ENCODE data around the gene CDCA4. TPM values are rescaled to one million over a fixed set of nuclear protein-coding genes. Genes with fewer than 3 reads are reported as not detected.

CDCA4 gene
- total and polyA plus RNA-seq, 2 experiments from 2014 or later: 24.0 to 27.5 TPM

- Histone ChIP-seq H3K9me2 (ENCODE audit: insufficient read depth) (no peaks in the 10 kb centered on the region), H3K9me3 (ENCODE audit: low read depth) (no peaks in the 10 kb centered on the region), H3K9ac (no peak overlapping the region), H2AFZ (no peak overlapping the region), H3K36me3 (ENCODE audit: low read depth) (peaks cover 6% of the 10 kb centered on the region; the same call in 1 of the 2 replicates), H3K27ac (no peak overlapping the region), H3F3A (ENCODE audit: insufficient read depth) (no peaks in the 10 kb centered on the region; the same call in 1 of the 2 replicates), H3K79me2 (ENCODE audit: insufficient read depth) (peaks cover 72% of the 10 kb centered on the region), H3K4me1 (ENCODE audit: insufficient read depth) (no peaks in the 10 kb centered on the region), H4K20me1 (ENCODE audit: insufficient read depth) (no peaks in the 10 kb centered on the region), H3K4me2 (ENCODE audit: unreplicated experiment) (no peak overlapping the region), H3K27me3 (replicated peaks; ENCODE audit: insufficient read depth) (no peaks in the 10 kb centered on the region), H3K4me3 (no peak overlapping the region)
- DNase-seq: no peak
- in situ Hi-C loops (cut with MboI): no loop called here
- 76 to 78% methylated on average over 4 of the region's 4 CpGs for WGBS, 2 experiments (ENCODE audit: low coverage in 1 of 2, low lambda C conversion rate in 2 of 2, missing lambda C conversion rate in 2 of 2)
- TF ChIP-seq EZH2 (IDR thresholded peaks at IDR 0.05; ENCODE audit: insufficient read depth, poor library complexity, severe bottlenecking): no peak
- TF ChIP-seq EZH2phosphoT487 (IDR thresholded peaks at IDR 0.05; ENCODE audit: insufficient read depth, low read depth): no peak
Measured at GRCh38 chr14:105010106-105010505, 10.8 kb downstream of the CDCA4 start.

- 93% methylated on average over 18 to 19 of the region's 19 CpGs for WGBS, 2 experiments (ENCODE audit: low coverage in 1 of 2, low lambda C conversion rate in 2 of 2, missing lambda C conversion rate in 2 of 2)
Measured at GRCh38 chr14:105007593-105008264, 13.2 kb downstream of the CDCA4 start.

GRCh38 chr14:105006831-105007592 lies 13.9 kb downstream of the CDCA4 start:
- H3K9ac ChIP-seq: no peak overlapping the region
- no peak overlapping the region for H3K27ac ChIP-seq
- peaks cover 41% of the 10 kb centered on the region for H3K79me2 ChIP-seq (ENCODE audit: insufficient read depth)
- in situ Hi-C loops (cut with MboI): no loop called here
- no peaks in the 10 kb centered on the region for H3K9me3 ChIP-seq (ENCODE audit: low read depth)
- H2AFZ ChIP-seq: no peak overlapping the region
- no peaks in the 10 kb centered on the region for H3K9me2 ChIP-seq (ENCODE audit: insufficient read depth)
- H3F3A ChIP-seq (ENCODE audit: insufficient read depth): no peaks in the 10 kb centered on the region; the same call in 1 of the 2 replicates
- no peaks in the 10 kb centered on the region for H3K27me3 ChIP-seq (replicated peaks; ENCODE audit: insufficient read depth)
- H3K4me3 ChIP-seq: no peak overlapping the region
- H3K4me2 ChIP-seq (ENCODE audit: unreplicated experiment): no peak overlapping the region
- no peak for DNase-seq
- 90 to 92% methylated on average over 21 of the region's 21 CpGs for WGBS, 2 experiments (ENCODE audit: low coverage in 1 of 2, low lambda C conversion rate in 2 of 2, missing lambda C conversion rate in 2 of 2)
- H4K20me1 ChIP-seq (ENCODE audit: insufficient read depth): no peaks in the 10 kb centered on the region
- peaks cover 6% of the 10 kb centered on the region; the same call in 1 of the 2 replicates for H3K36me3 ChIP-seq (ENCODE audit: low read depth)
- no peak for TF ChIP-seq EZH2 (IDR thresholded peaks at IDR 0.05; ENCODE audit: insufficient read depth, poor library complexity, severe bottlenecking)
- no peak for TF ChIP-seq EZH2phosphoT487 (IDR thresholded peaks at IDR 0.05; ENCODE audit: insufficient read depth, low read depth)
- no peaks in the 10 kb centered on the region for H3K4me1 ChIP-seq (ENCODE audit: insufficient read depth)

More at GRCh38 chr14:105007593-105008264, 13.2 kb downstream of the CDCA4 start:
- DNase-seq: no peak
- Histone ChIP-seq H3K36me3 (ENCODE audit: low read depth) (peaks cover 6% of the 10 kb centered on the region; the same call in 1 of the 2 replicates), H3K9me3 (ENCODE audit: low read depth) (no peaks in the 10 kb centered on the region), H3K79me2 (ENCODE audit: insufficient read depth) (peaks cover 48% of the 10 kb centered on the region), H4K20me1 (ENCODE audit: insufficient read depth) (no peaks in the 10 kb centered on the region), H3K4me3 (no peak overlapping the region), H2AFZ (no peak overlapping the region), H3K9me2 (ENCODE audit: insufficient read depth) (no peaks in the 10 kb centered on the region), H3K4me2 (ENCODE audit: unreplicated experiment) (no peak overlapping the region), H3K9ac (no peak overlapping the region), H3K27ac (no peak overlapping the region), H3K27me3 (replicated peaks; ENCODE audit: insufficient read depth) (no peaks in the 10 kb centered on the region), H3K4me1 (ENCODE audit: insufficient read depth) (no peaks in the 10 kb centered on the region), H3F3A (ENCODE audit: insufficient read depth) (no peaks in the 10 kb centered on the region; the same call in 1 of the 2 replicates)
- no peak for TF ChIP-seq EZH2 (IDR thresholded peaks at IDR 0.05; ENCODE audit: insufficient read depth, poor library complexity, severe bottlenecking)
- TF ChIP-seq EZH2phosphoT487 (IDR thresholded peaks at IDR 0.05; ENCODE audit: insufficient read depth, low read depth): no peak
- in situ Hi-C loops (cut with MboI): no loop called here

- no peak overlapping the region for H2AFZ ChIP-seq
- peaks cover 32% of the 10 kb centered on the region for H3K79me2 ChIP-seq (ENCODE audit: insufficient read depth)
- no peak overlapping the region for H3K9ac ChIP-seq
Measured at GRCh38 chr14:105005929-105006830, 14.7 kb downstream of the CDCA4 start.

More at GRCh38 chr14:105005929-105006830, 14.7 kb downstream of the CDCA4 start:
- H3K4me3 ChIP-seq: no peak overlapping the region
- H3K4me2 ChIP-seq (ENCODE audit: unreplicated experiment): no peak overlapping the region
- H3K27me3 ChIP-seq (replicated peaks; ENCODE audit: insufficient read depth): no peaks in the 10 kb centered on the region
- no peaks in the 10 kb centered on the region for H3K9me3 ChIP-seq (ENCODE audit: low read depth)
- no peak overlapping the region for H3K27ac ChIP-seq
- WGBS, 2 experiments (ENCODE audit: low coverage in 1 of 2, low lambda C conversion rate in 2 of 2, missing lambda C conversion rate in 2 of 2): 87 to 91% methylated on average over 21 of the region's 21 CpGs
- in situ Hi-C loops (cut with MboI): no loop called here
- H4K20me1 ChIP-seq (ENCODE audit: insufficient read depth): no peaks in the 10 kb centered on the region
- no peaks in the 10 kb centered on the region for H3K4me1 ChIP-seq (ENCODE audit: insufficient read depth)
- no peaks in the 10 kb centered on the region for H3F3A ChIP-seq (ENCODE audit: insufficient read depth)
- no peak for DNase-seq
- H3K36me3 ChIP-seq (ENCODE audit: low read depth): peaks cover 6% of the 10 kb centered on the region; the same call in 1 of the 2 replicates
- TF ChIP-seq EZH2phosphoT487 (IDR thresholded peaks at IDR 0.05; ENCODE audit: insufficient read depth, low read depth) (no peak), EZH2 (IDR thresholded peaks at IDR 0.05; ENCODE audit: insufficient read depth, poor library complexity, severe bottlenecking) (no peak)
- no peaks in the 10 kb centered on the region for H3K9me2 ChIP-seq (ENCODE audit: insufficient read depth)
